Stimulated activated CD8-positive, alpha-beta memory T cell treated with anti-CD3 and anti-CD28 coated beads, Interleukin-12 subunit alpha, Interleukin-12 subunit beta, amount 100 ng/mL, for 1 hour (primary cell): ENCODE results near the gene DDX49.
"Not testable (repeated sequence)": the region's sequence is repeated elsewhere in the genome, so short reads cannot be mapped to it uniquely, and the experiment has no call there.

Source experiments
- DNase-seq: peaks from one replicate; pipeline ENCODE4 v3.0.0-alpha.2; 2020; ENCODE audit warnings: low read depth

The DDX49 gene

DNA sequence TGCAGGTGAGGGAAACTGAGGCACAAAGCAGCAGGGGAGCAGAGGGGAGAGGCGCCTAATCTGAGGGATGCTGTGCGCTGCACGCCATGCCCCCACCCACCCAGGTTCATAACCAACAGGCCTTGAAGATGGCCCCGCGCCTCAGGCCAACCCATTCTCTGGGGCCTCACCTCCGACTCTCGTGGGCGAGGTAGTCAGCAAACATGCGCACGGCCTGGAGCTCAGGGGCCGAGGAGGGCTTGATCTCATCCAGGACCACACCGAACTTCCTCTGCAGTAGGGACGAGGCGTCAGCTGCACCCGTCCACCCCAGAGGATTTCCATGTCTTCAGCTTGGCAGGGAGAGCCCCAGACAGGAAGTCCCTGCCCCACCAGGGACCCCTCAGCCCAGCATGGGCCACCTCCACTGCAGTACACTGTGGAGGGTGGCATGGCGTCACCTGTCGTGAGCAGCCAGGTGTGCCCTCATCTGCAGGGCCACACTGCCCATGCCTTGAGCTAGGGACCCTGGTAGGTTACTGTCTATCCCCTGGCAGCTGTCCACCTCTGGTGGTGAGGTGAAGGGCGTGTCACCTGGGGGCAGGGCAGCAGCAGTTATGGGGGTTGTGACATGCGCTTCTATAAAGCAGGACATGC, 8.6 kb upstream of the DDX49 start:
- no peak for DNase-seq

- no peak for DNase-seq
These were observed 6.6 kb upstream of the DDX49 start for GRCh38 chr19:18912933-18913332.

DNA sequence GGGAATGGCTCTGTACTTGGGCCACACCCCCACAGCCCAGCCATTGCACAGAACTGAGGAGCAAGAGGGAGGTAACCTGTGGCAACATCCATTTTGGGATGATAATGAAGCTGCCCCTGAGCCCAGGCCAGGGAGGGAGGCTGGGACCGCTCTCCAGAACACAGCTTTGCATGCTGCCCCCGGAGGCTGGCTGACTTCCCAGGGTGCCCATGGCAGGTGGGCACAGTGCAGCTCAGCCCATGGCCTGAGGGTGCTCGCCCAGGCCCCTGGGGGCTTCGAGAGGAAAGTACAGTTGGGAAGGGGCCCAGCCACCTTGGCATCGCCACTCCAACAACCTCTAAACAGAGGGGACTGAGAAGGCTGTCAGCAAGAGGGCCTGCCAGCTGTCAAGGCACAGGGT, 6.0 kb upstream of the DDX49 start:
- DNase-seq: no peak

DNA sequence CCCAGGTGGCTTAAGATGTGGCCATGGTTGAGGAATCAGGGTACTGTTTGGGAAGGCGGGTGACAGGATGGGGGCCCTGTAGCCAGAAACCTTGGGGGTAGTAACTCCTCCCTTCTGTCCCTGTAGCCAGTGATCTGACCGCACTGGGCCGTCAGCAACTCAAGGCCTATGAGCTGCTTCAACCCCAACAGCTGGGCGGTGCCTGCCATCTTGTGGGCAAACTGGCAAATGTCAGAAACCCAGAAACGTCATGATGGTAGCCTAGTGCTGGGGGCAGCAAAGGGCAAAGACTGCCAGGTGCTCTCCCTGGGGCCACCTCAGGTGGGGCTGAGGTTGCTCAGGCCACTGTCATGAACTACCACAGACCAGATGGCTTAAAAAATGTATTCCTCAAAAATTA, 3.9 kb upstream of the DDX49 start:
- DNase-seq: no peak

DNA sequence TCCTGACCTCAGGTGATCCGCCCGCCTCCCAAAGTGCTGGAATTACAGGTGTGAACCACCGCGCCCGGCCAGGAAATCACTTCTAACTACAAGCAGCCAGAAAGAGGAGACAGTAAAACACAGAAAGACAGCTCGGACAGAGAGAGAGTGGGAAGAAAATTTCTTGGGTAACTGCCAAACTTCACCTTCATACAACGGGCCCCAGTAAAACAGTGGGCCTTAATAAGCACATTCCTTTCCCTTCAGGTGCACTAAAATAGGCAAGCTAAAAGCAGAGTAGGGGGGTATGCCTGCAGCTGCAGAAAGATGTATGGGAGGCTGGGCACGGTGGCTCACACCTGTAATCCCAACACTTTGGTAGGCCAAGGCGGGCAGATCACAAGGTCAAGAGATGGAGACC, 1.9 kb upstream of the DDX49 start:
- DNase-seq: not testable (repeated sequence)

GRCh38 chr19:18919900-18920214, 342 bp downstream of the DDX49 start:
- DNase-seq: no peak

- no peak for DNase-seq
These were observed 885 bp downstream of the DDX49 start for GRCh38 chr19:18920400-18920799.

DNA sequence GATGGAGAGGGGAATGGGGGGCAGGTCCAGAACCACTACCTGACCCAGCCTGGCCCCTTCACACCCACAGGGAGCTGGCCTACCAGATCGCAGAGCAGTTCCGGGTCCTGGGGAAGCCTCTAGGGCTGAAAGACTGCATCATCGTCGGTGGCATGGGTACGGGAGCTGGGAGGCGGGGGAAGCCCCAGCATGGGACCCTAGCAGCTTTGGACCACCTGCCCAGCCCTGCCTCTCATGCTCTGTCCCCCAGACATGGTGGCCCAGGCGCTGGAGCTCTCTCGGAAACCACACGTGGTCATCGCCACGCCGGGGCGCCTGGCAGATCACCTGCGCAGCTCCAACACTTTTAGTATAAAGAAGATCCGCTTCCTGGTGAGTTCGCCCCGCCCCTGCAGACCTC, 2.1 kb downstream of the DDX49 start:
- no peak for DNase-seq

DNA sequence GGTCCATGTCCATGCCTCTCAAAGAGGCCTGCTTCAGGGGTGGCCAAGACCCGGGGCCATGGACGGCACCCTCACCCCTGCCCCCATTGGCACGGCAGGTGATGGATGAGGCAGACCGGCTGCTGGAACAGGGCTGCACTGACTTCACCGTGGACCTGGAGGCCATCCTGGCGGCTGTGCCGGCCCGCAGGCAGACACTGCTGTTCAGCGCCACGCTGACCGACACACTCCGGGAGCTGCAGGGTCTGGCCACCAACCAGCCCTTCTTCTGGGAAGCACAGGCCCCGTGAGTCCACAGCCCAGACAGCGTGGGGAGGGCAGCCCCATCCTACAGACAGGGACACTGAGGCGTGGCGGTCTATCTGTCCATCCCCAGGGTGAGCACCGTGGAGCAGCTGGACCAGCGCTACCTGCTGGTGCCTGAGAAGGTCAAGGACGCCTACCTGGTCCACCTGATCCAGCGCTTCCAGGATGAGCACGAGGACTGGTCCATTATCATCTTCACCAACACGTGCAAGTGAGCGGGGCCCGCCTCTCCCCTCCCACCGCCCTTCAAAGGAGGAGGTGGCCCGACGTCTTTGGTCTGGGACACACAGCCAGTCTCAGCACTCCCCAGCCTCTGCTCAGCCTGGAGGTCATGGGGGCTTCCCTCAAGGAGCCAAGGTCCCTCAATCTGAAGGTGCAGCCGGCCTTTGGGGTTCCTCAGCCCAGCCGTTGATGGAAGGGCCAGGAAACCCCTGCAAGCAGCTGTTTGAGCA, 2.9 kb downstream of the DDX49 start:
- DNase-seq: no peak

DNA sequence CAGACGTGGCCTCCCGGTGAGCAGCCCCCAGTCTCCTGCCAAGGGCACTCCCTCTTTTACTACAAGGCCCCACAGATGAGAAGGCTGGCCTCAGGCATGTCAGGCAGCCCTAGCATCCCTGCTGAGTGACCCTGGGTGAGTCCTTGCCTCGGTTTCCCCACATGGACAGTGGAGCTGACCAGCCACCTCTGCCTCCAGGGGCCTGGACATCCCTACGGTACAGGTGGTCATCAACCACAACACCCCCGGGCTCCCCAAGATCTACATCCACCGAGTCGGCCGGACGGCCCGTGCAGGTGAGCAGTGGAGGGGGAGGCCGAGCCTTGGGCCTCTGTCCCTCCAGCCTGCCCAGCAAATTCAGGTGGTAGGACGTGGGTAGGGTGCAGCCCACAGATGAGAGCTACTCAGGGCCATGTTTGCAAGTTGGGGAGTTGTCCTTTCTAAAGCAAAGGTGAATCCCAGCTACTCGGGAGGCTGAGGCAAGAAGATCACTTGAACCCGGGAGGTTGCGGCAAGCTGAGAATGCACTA, 5.2 kb downstream of the DDX49 start:
- DNase-seq: no peak

GRCh38 chr19:18928018-18928805, 8.7 kb downstream of the DDX49 start:
- DNase-seq: no peak

DNA sequence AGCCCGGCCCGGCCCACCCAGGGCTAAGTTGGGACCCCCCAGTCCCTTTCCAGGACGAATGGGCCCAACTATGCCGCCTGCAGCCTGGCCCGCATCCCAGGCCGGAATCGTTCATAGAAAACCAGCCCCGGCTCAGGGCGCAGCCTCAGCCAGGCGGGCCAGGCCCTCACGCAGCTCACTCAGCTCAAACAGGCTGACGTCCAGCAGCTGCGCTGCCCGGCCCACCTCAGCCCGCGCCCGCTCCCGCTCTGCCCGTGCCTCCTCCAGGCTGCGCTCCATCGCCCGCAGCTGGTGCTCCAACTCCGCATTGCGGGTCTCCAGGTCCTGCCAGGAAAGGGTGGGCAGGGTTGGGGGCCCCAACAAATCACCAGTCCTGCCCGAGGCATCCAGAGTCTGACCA, 9.8 kb downstream of the DDX49 start:
- no peak for DNase-seq

DNA sequence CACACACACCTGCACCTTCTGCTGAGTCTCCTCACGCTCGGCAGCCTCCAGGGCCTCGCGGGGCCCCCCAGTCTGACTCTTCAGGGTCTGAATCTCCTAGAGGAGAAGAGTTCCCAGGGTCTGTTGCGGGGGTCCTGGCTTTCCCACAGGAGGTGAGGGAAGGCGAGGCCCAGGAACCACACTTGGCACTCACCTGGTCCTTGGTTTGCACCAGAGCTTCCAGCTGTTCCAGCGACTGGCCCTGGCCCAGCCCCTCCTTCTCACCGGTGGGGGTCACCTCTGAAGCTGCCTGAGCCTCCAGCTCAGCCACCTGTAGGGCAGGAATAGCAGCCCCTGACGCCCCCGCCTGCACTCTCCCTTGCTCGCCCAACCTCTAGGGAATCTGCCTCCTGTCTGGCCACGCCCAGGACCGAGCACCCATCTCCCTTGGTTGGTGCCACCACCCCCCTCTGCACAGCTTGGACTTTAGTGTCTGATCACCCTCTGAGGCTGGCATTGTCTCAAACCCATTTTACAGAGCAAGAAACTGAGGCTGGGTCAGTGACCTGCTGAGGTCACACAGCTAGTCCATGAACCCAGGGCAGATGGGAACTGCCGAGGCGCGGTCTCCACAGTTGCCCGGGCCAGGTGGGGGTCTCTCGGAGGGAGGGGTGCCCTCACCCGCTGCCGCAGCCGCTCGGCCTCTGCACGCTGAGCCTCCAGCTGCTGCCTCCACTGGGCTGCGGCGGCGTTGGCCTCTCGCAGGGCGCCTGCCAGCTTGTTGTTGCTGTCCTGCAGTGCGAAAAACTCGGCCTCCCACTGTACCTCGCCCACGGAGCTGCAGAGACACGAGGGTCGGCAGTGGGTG, 12.0 kb downstream of the DDX49 start:
- no peak for DNase-seq

- DNase-seq: peak; percentile 61
These were observed 12.8 kb downstream of the DDX49 start for GRCh38 chr19:18932216-18932841.

GRCh38 chr19:18933297-18933696, 13.8 kb downstream of the DDX49 start:
- DNase-seq: no peak

DNA sequence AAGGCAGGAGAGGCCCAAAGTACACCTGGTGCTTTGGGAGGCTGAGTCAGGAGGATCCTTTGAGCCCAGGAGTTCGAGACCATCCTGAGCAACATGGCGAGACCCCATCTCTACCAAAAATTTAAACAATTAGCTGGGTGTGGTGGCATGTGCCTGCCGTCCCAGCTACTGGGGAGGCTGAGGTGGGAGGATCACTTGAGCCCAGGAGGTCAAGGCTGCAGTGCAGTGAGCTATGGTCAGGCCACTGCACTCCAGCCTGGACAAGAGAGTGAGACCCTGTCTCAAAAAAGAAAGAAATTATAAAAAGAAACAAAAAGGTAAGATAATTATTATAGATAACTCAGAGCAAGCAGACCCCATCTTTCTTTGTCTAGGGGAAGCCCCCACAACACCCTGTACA, 19.6 kb downstream of the DDX49 start:
- no peak for DNase-seq

DNA sequence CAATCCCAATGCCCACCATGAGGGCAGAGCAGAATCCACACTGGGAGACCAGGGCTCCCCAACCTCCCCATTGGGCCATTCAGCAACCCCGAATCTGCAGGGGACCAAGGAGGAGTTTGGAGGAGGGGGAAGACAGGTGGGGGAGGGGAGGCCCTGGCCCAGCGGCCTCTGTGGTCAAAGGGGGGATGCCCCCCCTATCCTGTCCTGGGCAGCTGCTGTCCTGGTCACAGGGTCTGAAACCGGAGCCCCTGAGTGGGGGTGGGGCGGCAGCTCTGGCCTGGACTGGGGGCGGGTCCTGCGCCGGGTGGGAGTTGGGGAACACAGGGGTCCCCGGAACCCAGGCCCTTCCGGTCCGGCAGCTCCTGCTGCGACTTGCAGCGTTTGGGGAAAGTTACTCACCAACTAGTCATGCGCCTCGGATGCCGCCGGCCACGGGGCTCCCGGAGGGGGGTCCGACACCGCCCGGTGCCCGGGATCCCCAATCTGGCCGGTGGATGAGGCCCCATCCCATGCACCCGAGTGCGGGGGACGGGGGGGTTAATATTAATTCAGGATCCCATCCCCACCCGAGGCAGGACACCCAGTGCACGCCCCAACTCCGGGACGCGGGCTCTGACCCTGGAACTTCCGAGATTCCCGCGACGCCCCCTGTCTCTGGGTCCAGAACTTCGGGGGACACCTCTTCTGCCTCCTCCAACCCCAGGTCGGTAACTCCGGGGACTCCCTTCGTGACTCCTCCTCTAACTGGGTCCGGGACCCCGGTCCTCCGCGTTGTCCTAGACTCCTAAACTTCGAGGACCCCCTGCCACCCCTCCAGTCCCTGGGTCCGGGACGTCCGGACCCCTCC, 20.6 kb downstream of the DDX49 start:
- no peak for DNase-seq

- DNase-seq: peak; percentile 64
These were observed 21.5 kb downstream of the DDX49 start, which contains the start of gene HOMER3 for GRCh38 chr19:18940769-18941627. HOMER3 (minus strand) TSS chr19:18941217; CDS start chr19:18938982, 2,235 bp downstream.

GRCh38 chr19:18941628-18942354, 22.3 kb downstream of the DDX49 start:
- no peak for DNase-seq
